GM12878 (cell line): ENCODE measurements around the gene POLR3K. TPM values are rescaled to one million over a fixed set of nuclear protein-coding genes. Genes with fewer than 3 reads are reported as not detected.

Experiments
- ATAC-seq: fragments of 200-7000 bp; cut with Tn5 transposase; 3 replicates; pipeline ENCODE4 v1.9.1; 2020; ENCODE audit warnings: mild to moderate bottlenecking, moderate library complexity
- BruUV-seq: library from RNA; stranded (reverse); fragments of 400-500 nt; replicated peaks from 2 replicates; lab custom pipeline; 2021; lab: Mats Ljungman, UMichigan
- CTCF ChIA-PET: fragments of 300-600 bp; sonication (Branson Sonifier 250); formaldehyde crosslinking; extraction: SDS; loops from one replicate; lab custom pipeline; 2021; ENCODE audit warnings: inconsistent platforms; lab: Yijun Ruan, JAX
- POLR2A ChIA-PET: fragments of 350-600 bp; formaldehyde crosslinking; extraction: SDS; loops from one replicate; lab custom pipeline; 2021; ENCODE audit warnings: inconsistent platforms; lab: Charles Lee
- RAD21 ChIA-PET: fragments of 300-600 bp; sonication (Branson Sonifier 250); formaldehyde crosslinking; loops from one replicate; lab custom pipeline; 2023; ENCODE audit warnings: antibody characterized with exemption; ENCODE audit not compliant: unreplicated experiment; lab: Charles Lee
- SMC1A ChIA-PET: fragments of 300-600 bp; sonication (Branson Sonifier 250); formaldehyde crosslinking; loops from one replicate; lab custom pipeline; 2023; ENCODE audit not compliant: unreplicated experiment, uncharacterized antibody; lab: Charles Lee
- DNase-seq: peaks from one replicate; pipeline ENCODE4 v3.0.0-alpha.2; 2011; ENCODE audit warnings: low read depth, low spot score
- FAIRE-seq: peaks from 3 replicates; lab custom pipeline; 2011; peaks lifted over from hg19 to GRCh38; lab: Jason Lieb, UNC
- H2AFZ ChIP-seq: 2 replicates; pipeline ENCODE4 v1.6.0; 2011; ENCODE audit warnings: low read depth, low read length, control low read depth; ENCODE audit not compliant: control insufficient read depth
- H3K27ac ChIP-seq: 2 replicates; pipeline ENCODE4 v1.5.1; 2011; ENCODE audit warnings: control low read depth; ENCODE audit not compliant: control insufficient read depth, insufficient read depth
- H3K27me3 ChIP-seq, 2 experiments: replicated peaks in 1 of 2; 2 replicates each; pipeline versions ENCODE4 v1.6.0 to v1.6.1; 2011; ENCODE audit warnings: low read length in 1 of 2; ENCODE audit not compliant: control insufficient read depth in 2 of 2, insufficient read depth in 2 of 2
- H3K36me3 ChIP-seq, 2 experiments: 2 replicates each; pipeline ENCODE4 v1.5.1; 2011; ENCODE audit warnings: low read length in 1 of 2; ENCODE audit not compliant: control insufficient read depth in 2 of 2, insufficient read depth in 2 of 2
- H3K4me1 ChIP-seq: 2 replicates; pipeline ENCODE4 v1.6.1; 2011; ENCODE audit warnings: mild to moderate bottlenecking, low read length, moderate library complexity, mixed read lengths; ENCODE audit not compliant: control insufficient read depth, insufficient read depth
- H3K4me2 ChIP-seq: 2 replicates; pipeline ENCODE4 v1.6.0; 2011; ENCODE audit warnings: control low read depth; ENCODE audit not compliant: control insufficient read depth, insufficient read depth
- H3K4me3 ChIP-seq: fragments of 200-600 bp; sonication (generic); 2 replicates; pipeline ENCODE4 v1.5.1; 2016
- H3K79me2 ChIP-seq: 2 replicates; pipeline ENCODE4 v1.6.0; 2011; ENCODE audit warnings: low read length; ENCODE audit not compliant: control insufficient read depth, insufficient read depth
- H3K9ac ChIP-seq: 2 replicates; pipeline ENCODE4 v1.8.0; 2011; ENCODE audit warnings: low read length, control low read depth, mixed read lengths; ENCODE audit not compliant: control insufficient read depth, insufficient read depth
- H3K9me3 ChIP-seq: replicated peaks from 3 replicates; pipeline ENCODE4 v1.5.1; 2011; ENCODE audit warnings: mild to moderate bottlenecking, low read length; ENCODE audit not compliant: control insufficient read depth, insufficient read depth
- H4K20me1 ChIP-seq: 2 replicates; pipeline ENCODE4 v1.6.0; 2011; ENCODE audit not compliant: control insufficient read depth, insufficient read depth
- CEBPB ChIP-seq, 2 experiments: fragments of 150-350 bp in 1 of 2; IDR thresholded peaks; 2 replicates each; pipeline ENCODE4 v1.6.1; 2012 to 2014; ENCODE audit warnings: low read depth in 2 of 2, low read length in 2 of 2, borderline replicate concordance in 1 of 2, inconsistent platforms in 1 of 2
- FOXK2 ChIP-seq: fragments of 450-650 bp; IDR thresholded peaks from 2 replicates; pipeline ENCODE4 v1.6.1; 2017; ENCODE audit warnings: mild to moderate bottlenecking, moderate library complexity
- HDAC2 ChIP-seq: fragments of 200-600 bp; sonication (generic); IDR thresholded peaks from 2 replicates; pipeline ENCODE4 v1.6.1; 2017
- JUND ChIP-seq: IDR thresholded peaks from 2 replicates; pipeline ENCODE4 v1.6.1; 2012; ENCODE audit warnings: low read depth, mild to moderate bottlenecking, low read length, improper control_type of control experiment, moderate library complexity
- PAX5 ChIP-seq: IDR thresholded peaks from 2 replicates; pipeline ENCODE4 v1.6.1; 2011; ENCODE audit warnings: low read depth, low read length, borderline replicate concordance
- PML ChIP-seq: IDR thresholded peaks from 2 replicates; pipeline ENCODE4 v1.6.1; 2012; ENCODE audit warnings: low read length, inconsistent platforms
- POLR2A ChIP-seq: IDR thresholded peaks from 2 replicates; pipeline ENCODE4 v1.6.1; 2011; ENCODE audit warnings: low read depth, mild to moderate bottlenecking, low read length
- SREBF1 ChIP-seq: IDR thresholded peaks from 2 replicates; pipeline ENCODE4 v1.6.1; 2012; ENCODE audit warnings: mild to moderate bottlenecking, low read length
- whole genome bisulfite sequencing: methylation state at CpG from one replicate; pipeline ENCODE4 v1.1.6; 2016; ENCODE audit warnings: low lambda C conversion rate; ENCODE audit not compliant: insufficient replicate concordance, insufficient coverage; ENCODE audit errors: missing lambda C conversion rate; 5-methylcytosine and 5-hydroxymethylcytosine counted together
- in situ Hi-C: fragments of 300-500 bp; cut with MboI; formaldehyde crosslinking; loops from 9 replicates; pipeline ENCODE4 v1.14.3; 2018; ENCODE audit warnings: mixed read lengths
- intact Hi-C: fragments of 100-400 bp; cut with micrococcal nuclease; formaldehyde crosslinking; loops from one replicate; pipeline ENCODE4 v1.14.2; 2022; ENCODE audit not compliant: unreplicated experiment
- polyA plus RNA-seq, 11 experiments: library from polyadenylated mRNA; depleted of rRNA in 4 of 11; unstranded in 6 of 11; stranded (reverse) in 5 of 11; fragments of >200 nt; fragmentation: Nextera tagmentation in 4 of 11; fragmentation: Illumina TruSeq in 1 of 11; extraction: Ambion mirVana in 4 of 11; extraction: Trizol in 1 of 11; gene quantifications; 1 replicate in 1 of 11; 2 replicates in 10 of 11; pipeline versions ENCODE4 v1.2.1 to v1.2.3, GENCODE V29; 2011 to 2016; ENCODE audit warnings: inconsistent platforms in 2 of 11, missing spikeins in 2 of 11, low read depth in 1 of 11
- total RNA-seq, 4 experiments: library from RNA; depleted of rRNA in 3 of 4; stranded (reverse); fragments of >200 nt in 3 of 4; fragmentation: Illumina TruSeq in 1 of 4; extraction: Trizol in 1 of 4; gene quantifications; 2 replicates each; pipeline versions ENCODE4 v1.2.1 to v1.2.3, GENCODE V29; 2013 to 2021
- TF ChIP-seq, protein P1 (sequence below): IDR thresholded peaks from 2 replicates; pipeline ENCODE4 v1.6.1; 2012; ENCODE audit warnings: low read depth, low read length, improper control_type of control experiment
- TF ChIP-seq, protein P2 (sequence below): IDR thresholded peaks from 2 replicates; pipeline ENCODE4 v1.6.1; 2012; ENCODE audit warnings: low read depth, low read length, improper control_type of control experiment

Gene POLR3K
- total and polyA plus RNA-seq, 10 of the 15 experiments (the other 5 are each of a cell fraction or from before 2014, with no cell fraction given), result 25.3 to 222 (median 64.0) TPM

DNA sequence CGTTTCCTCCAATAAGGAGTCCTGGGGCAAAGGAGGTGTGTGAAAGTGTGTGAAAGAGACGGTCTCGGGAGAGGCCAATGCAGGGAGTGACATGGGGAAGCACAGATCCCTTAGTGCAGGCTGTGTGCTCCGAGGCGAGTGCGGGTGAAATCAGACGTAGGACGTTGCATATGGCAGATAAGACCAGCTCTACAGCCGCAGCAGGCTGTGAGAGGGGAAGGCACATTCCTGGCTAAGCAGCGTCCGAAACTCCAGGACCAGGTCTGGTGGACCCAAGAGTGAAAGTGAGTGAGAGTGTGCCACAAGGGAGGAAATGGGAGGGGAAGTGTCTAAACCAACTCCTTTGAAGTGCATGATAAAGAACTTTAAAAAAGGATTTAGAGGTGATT lies 11.3 kb downstream of the POLR3K start:
- Histone ChIP-seq H3K79me2 (no peaks in the 10 kb centered on the region), H3K4me1 (peaks cover 20% of the 10 kb centered on the region), H3K9me3 (no peaks in the 10 kb centered on the region), H3K27me3 (no peaks in the 10 kb centered on the region), H2AFZ (no peak overlapping the region), H3K4me3 (no peak overlapping the region), H3K27ac (no peak overlapping the region), H3K9ac (no peak overlapping the region), H4K20me1 (no peaks in the 10 kb centered on the region), H3K36me3 (peaks cover 10 to 12% of the 10 kb centered on the region in 2 experiments), H3K4me2 (no peak overlapping the region)
- ChIA-PET POLR2A (no interaction called here), RAD21 (no interaction called here), SMC1A (no interaction called here), CTCF (no interaction called here)
- no peak for ATAC-seq
- no TSS peak for BruUV-seq
- WGBS, result 97% methylated on average over 11 of the region's 11 CpGs
- no peak for DNase-seq
- in situ Hi-C loops (no loop called here), intact Hi-C loops (no loop called here)
- no peak for FAIRE-seq
- TF ChIP-seq PML (peak; percentile 16; the same call in 1 of the 2 replicates), SREBF1 (no peak), FOXK2 (no peak), POLR2A (0 out of 2 replicates have a peak, but pooled peaks have one; percentile 11)
- TF ChIP-seq, protein P1, sequence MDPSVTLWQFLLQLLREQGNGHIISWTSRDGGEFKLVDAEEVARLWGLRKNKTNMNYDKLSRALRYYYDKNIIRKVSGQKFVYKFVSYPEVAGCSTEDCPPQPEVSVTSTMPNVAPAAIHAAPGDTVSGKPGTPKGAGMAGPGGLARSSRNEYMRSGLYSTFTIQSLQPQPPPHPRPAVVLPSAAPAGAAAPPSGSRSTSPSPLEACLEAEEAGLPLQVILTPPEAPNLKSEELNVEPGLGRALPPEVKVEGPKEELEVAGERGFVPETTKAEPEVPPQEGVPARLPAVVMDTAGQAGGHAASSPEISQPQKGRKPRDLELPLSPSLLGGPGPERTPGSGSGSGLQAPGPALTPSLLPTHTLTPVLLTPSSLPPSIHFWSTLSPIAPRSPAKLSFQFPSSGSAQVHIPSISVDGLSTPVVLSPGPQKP, result no peak

DNA sequence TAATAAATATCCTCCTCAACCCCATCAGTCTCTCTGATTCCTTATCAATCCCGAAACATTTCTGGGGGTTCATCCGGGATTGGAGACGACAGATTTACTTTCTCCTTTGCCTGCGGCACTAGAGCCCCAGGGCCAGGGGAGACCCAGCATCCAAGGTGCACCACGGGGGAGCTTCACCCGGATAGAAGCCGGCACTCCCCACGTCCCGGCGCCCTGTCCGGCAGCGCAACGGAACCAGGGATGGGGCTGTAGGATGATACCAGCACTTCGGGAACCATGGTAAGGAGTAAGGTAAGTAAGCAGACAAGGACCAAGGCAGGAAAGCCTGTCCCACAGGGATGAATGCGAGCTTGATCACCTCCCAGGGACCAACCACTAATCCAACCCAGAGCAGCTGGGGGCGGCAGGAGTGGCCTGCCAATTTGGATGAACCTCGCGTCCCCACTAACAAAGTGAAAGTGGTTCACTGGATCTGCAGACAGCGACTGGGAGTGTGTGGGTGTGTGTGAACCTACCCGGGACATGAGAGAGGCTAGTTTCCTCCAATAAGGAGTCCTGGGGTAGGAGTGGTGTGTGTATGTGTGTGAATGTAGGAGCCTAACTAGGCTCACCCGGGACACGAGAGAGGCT lies 11.9 kb downstream of the POLR3K start:
- ChIA-PET POLR2A (interaction anchor here (1.0 kb wide), 1 partner anchor 12 kb away, joined by 3 read pairs; the partner anchor contains the start of genes POLR3K and SNRNP25), RAD21 (no interaction called here), SMC1A (no interaction called here), CTCF (interaction anchor here (0.9 kb wide), 1 partner anchor 24 kb away, joined by 3 read pairs; no protein-coding TSS in a partner anchor)
- H3K4me3 ChIP-seq, result no peak overlapping the region
- H3K9me3 ChIP-seq, result no peaks in the 10 kb centered on the region
- no peak overlapping the region for H3K27ac ChIP-seq
- WGBS, result 91% methylated on average over 21 of the region's 22 CpGs
- no peak overlapping the region for H3K9ac ChIP-seq
- H3K36me3 ChIP-seq, result peaks cover 10 to 12% of the 10 kb centered on the region in 2 experiments
- intact Hi-C loops (no loop called here), in situ Hi-C loops (no loop called here)
- DNase-seq, result no peak
- no TSS peak for BruUV-seq
- H2AFZ ChIP-seq, result no peak overlapping the region
- H3K4me1 ChIP-seq, result peaks cover 20% of the 10 kb centered on the region
- no peak for ATAC-seq
- no peaks in the 10 kb centered on the region for H3K27me3 ChIP-seq
- no peaks in the 10 kb centered on the region for H3K79me2 ChIP-seq
- no peaks in the 10 kb centered on the region for H4K20me1 ChIP-seq
- FAIRE-seq, result no peak
- TF ChIP-seq CEBPB (IDR thresholded peaks at IDR 0.05; ENCODE audit: borderline replicate concordance in 1 of 2, low read depth in 2 of 2, low read length in 2 of 2) (no peak), JUND (no peak), PAX5 (no peak), HDAC2 (no peak)
- TF ChIP-seq, protein P2, sequence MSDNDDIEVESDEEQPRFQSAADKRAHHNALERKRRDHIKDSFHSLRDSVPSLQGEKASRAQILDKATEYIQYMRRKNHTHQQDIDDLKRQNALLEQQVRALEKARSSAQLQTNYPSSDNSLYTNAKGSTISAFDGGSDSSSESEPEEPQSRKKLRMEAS, result no peak
- H3K4me2 ChIP-seq, result no peak overlapping the region
